ENCODE measurements around the gene LYZL6.
A peak's percentile ranks its signal among the peaks of the same experiment; 100 is the strongest.
"Not testable (repeated sequence)": the region's sequence is repeated elsewhere in the genome, so short reads cannot be mapped to it uniquely, and the experiment has no call there.

Gene LYZL6

DNA sequence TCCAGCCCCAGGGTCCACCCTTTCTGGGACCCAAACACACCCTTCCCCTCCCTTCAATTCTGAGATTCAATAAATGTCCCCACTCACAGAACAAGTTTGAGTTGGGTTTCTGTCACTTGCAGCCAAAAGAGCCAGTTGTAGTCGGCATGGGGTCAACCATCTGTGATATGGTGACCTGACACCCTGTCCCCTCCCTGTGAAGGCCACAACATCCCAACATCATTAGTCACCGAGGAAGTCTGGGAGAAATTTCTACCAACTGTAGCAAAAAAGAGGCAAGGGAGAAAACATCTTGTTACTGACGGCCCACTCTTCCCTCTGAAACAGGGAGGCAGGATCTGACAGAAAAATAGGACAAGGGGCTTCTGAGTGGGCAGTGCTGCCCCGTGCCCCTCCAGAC, 638 bp upstream of the LYZL6 start:
- no peak for DNase-seq

DNA sequence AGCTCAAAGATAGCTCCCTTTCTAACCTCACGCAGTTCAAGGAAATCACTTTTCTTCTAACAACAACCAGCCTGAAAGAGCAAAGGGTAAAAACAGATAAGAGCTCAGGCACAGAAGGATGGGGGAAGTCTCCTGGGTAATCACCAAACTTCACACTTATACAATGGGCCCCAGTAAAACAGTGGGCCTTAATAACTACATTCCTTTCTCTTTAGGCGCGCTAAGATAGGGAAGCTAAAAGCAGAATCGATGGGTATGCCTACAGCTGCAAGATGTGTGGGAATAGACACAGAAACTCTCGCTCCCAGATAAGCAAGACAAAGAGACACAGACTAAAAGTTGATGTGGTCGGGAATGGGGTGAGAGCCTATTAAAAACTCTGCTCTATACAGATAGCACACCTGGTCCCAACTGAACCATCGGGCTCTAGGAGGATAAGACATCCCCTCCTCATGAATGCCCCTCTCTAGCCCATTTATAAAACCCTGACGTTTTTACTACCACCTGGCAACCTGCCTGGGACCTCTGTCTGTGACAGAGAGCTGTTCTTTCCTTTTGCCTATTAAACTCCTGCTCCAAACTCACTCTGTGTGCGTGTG, 826 bp downstream of the LYZL6 start:
- no peak for DNase-seq

DNA sequence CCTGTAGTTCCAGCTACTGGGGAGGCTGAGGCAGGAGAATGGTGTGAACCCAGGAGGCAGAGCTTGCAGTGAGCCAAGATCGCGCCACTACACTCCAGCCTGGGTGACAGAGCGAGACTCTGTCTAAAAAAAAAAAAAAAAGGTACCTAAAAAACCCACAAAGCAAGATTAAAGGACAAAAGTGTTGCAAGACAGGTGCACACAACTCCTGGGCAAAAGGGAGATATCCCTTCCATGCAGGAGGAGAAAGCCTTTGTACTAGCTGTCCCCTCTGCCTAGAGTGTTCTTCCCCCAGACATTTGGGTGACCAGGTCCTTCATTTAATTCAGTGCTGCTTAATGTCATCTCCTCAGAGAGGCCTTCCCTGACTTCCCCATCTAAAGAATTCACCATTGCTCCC, 5.0 kb downstream of the LYZL6 start:
- DNase-seq = not testable (repeated sequence)

DNA sequence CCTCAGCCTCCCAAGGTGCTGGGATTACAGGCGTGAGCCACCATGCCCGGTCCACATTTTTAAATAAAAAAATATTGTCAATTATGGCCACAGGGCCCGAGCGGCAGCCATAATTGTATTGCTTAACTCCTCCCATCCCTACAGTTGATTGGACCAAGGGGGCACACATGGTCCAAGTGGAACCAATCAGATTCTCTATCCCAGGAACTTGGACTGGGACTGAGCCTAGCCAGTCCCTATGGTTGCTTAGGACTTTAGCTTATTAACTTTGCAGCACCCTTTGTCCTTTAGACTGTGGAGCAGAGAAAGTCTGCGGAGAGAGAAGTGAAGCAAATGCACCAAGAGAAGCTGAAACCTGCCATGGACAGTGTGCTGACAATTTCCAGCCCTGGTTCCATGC, 7.5 kb downstream of the LYZL6 start:
- no peak for DNase-seq

DNA sequence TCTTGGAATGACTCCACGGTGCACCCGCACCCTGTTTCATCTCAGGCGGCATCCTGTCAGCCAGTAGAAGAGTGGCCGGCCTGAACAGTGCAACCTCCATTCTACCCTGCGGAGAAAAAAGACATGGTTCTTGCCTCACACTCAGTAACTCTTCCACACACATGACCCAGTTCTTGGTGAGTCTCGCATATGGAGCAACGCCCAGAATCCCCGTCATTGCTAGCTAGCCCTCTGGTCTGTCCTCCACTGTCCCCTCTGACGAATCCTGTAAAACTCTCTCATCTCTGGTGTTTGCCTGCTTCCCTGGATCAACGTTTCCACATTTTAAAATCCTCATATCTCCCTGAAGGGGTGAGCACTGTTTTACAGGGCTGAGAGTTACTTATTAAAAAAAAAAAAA, 8.8 kb downstream of the LYZL6 start:
- DNase-seq = no peak

DNA sequence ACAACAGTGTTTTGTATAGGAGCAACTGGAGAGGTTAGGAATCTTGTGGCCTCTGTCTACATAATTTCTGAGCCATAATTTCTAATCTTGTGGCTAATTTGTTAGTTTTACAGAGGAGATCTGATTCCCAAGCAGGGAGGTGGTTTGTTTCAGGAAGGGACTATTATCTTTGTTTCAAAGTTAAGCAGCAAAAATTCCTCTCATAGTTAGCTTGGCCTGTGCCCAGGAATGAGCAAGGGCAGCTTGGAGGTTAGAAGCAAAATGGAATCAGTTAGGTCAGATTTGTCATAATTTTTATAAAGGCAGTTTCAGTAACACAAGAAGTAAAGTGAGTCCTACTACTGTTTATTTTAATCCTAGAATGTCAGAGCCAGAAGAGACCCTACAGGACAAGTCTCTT, 10.9 kb downstream of the LYZL6 start:
- DNase-seq = no peak

DNA sequence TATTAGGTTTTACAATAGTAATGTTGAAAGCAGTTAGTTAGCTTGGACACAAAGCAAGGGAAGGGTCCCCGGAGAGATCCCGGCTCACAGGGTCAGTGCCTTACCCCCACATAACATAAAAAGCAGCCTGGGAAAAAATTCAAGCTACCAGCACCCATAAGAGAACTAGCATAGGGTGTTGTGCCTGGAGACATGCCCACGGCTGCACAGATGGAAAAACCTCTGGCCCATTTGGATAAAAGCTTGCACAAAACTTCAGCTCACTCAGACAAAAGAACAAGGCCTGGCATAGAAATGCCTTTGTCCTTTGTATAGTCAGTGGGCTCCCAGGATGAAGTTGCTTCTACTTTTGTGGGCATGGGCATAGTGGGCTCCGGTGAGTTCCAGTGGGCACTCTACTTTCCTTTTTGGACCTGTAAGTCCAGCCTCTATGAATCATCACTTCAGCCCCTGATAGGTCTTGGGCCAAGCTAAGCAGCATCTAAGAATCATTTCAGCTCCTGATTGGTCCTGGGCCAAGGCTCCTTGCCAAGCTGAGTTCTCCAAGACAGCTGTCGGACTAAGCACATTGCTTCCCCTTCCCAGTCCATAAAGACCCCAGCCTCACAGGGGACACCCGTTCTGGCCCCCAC, 11.6 kb downstream of the LYZL6 start:
- DNase-seq = no peak

DNA sequence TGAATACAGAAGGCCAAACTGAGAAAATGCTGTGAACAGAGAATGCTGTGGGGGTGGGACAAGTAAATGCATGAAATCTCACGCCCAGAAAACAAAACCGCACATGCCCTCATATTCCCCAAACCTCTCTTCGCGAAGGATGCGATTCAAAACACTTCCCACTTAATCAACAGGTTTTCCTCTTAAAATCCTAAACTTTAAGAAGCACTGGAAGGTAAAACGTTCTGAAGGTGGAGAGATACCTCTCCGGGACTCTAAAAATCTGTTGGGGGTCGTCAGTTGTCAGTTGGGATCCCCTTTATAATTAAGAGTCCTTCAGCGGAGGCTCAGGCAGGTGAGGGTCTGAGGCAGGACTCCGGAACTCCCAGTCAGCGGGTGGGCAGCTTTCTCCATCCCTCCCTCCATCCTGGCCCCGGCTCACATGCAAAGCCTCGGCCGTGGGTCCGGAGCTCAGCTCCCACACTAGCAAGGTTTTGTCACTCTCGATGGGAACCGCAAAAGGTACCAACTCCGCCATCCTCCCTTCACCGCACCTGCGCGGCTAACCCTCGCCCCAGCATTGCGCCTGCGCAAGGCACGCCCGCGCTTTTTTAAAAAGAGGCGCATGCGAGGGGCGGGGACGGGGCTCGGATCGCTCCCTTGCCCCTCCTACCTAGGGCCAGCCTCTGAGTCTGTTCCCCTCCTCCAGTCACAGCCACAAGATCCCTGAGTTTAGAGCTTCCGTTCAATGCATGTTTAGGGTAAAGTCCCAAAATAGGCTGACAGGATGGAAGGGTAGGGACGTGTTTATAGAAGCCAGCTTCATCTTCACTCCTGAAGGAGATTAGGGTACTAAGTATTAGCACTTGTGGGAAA, 13.1 kb downstream of the LYZL6 start, which contains the start of gene RDM1:
TSS of gene RDM1 (minus strand) at position 563 of the 855 bp plus-strand sequence. CDS start at position 517, 46 bp downstream.
- peak; percentile 91 for DNase-seq

DNA sequence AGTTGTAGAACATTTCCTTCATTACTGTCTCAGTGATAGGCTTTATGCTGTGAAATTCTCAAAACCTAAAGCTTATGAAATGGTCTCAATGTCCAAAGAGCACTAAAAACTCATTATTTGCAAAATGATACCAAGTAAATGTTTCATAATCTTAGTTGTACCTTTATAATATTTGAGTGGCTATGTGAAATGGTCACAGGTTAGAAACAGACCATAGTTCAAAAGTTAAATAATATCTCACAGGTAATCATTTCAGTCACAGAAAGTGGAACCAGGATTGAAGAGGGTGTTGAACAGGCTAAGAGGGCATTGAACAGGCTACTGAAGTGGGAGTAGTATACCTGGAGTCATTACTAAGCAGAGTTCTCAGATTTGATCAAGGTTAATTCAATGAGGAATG, 15.8 kb downstream of the LYZL6 start:
- no peak for DNase-seq

DNA sequence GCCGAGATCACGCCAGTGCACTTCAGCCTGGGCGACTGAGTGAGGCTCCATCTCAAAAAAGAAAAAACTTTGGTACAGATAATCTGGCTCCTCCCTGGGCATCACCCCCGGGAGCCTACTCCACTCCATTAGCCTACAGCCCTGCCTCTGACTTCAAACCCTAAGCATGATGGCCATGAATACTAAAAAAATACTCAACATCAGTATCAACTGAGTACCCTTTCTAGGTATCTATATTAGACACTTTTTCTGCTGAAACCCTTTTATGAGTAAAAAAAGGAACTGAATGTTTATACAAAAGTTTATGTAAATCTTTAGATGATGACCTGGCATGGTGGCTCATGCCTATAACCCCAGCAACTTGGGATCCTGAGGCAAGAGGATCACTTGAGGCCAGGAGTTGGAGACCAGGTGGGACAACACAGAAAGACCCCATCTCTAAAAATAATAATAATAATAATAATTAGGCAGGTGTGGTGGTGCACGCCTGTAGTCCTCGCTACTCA, 19.9 kb downstream of the LYZL6 start:
- DNase-seq = no peak

DNA sequence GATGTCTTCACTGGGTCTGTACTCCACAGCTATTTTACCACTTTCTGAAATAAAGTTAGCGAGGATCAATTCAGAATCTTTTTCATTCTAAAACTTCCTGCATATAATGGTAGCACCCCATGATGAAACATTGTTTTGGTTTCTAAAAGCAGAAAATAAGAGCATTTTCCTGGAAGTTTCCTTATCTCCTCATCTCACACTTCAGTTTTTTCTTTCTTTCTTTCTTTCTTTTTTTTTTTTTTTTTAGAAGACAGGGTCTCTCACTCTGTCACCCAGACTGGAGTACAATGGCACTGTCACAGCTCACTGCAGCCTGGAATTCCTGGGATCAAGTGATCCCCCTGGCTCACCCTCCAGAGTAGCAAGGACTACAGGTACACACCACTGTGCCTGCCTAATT, 23.3 kb downstream of the LYZL6 start:
- DNase-seq = no peak

DNA sequence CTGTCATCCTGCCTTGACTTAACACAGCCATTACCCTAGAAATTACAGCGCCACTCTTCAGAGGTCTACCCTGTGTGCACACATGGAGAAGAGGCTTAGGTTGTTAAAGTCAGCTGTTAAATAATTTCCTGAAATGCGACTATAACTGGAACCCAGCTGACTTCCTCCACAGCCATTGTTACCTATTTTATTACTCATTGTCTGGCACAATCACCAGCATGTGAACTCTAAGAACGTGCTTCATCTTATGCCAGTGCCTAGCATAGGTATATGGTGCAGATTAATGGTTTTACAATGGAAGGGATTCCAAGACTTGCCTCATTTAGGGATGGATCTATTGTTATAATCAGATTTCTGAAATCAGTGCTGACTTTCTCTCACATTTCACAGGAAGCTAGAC, 24.8 kb downstream of the LYZL6 start:
- no peak for DNase-seq

DNA sequence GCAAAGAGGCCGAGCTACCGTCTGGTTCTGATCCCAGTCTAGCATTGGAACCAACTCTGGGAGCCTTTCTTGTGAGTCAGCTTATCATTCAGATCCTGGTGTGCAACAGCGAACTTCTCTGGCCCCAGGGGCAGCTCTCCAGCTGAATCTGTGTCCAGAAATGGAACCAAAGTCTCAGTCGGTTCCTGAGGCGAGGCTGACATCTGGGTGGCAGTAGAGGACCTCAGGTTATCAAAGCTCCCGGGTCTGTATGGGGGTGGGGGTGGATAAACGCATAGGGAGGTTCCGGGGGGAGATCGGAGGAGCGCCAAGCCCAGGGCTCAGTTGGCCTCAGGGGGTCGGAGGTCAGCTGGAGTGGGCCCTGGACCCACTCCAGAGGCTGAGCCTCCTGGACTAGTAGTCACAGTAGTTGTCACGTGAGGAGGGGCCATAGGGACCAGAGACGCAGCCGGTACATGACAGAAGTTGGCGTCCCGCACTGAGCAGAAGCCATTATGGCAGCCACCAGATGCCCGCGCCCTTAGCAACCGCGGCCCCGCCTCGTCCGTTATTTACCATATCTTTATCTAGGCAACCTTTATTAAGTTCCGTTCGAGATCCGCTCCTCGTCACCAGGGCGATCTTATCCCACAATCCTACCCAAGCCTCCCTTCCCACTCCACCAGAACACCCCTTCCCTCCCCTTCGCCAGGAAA, 25.8 kb downstream of the LYZL6 start:
- no peak for DNase-seq

DNA sequence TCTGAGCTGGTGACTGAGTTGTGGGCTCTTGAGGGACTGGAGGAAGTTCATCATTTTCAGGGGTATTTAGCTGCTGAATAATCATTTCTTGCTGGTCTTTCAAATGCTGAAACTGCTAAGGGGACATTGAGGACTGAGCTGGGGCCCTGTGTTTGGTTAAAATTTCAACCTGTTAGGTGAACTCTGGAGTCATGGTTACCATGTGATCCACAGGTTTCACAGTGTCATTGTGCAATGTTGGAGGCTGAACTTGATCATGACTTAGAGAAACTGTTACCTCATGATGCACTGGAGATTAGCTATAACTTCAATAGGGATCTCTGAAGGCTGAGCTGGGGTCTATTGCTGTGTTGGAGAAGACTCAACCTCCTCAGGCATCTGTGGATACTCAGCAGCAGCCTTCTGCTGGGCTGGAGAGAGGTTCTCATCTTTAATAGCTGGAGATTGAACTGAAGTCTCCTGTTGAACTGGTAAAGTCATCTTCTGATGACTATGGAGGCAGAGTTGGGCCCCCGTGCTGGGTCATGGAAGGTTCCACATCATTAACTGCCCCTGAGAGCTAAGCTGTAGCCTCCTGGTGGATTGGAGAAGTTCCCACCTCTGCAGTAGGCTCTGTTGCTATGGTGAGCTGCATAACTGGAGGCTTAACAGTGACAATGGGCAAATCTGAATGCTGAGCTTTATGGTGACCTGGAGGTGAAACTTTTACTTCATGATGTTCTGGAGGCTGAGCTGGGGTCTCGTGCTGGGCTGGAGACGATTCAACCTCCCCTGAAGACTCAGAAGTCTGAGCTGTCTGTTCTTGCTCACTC, 28.2 kb downstream of the LYZL6 start:
- no peak for DNase-seq

DNA sequence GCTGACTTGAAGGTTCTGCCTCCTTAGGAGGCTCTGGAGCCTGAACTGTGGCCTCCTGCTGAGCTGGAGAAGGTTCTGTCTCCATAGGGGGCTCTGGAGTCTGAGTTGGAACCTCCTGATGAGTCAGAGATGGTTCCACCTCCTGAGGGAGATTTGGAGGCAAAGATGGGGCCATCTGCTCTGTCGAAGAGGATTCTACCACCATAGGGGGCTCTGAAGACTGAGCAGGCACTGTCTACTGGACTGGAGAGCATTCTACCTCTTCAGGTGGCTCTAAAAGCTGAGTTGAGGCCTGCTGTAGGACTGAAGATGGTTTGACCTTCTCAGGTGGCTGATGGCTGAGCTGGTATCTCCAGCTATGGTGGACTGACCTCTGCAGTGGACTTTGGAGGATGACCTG, 29.2 kb downstream of the LYZL6 start:
- DNase-seq = no peak

DNA sequence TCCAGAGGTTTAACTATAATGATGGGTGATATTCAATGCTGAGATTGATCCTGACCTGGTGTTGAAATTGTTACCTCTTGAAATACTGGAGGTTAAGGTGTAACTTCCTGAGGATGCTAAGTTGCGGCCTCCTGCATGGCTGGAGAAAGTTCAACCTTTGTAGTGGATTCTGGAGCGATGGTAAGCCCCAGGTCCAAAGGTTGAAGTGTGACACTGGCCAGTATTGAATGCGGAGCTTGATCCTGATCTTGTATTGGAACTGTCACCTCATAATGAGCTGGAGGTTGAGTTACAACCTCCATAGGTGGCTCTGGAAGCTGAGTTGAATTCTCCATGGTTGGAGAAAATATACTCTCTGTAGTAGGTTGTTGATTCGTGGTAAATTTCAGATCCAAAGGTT, 29.9 kb downstream of the LYZL6 start:
- DNase-seq = no peak

DNA sequence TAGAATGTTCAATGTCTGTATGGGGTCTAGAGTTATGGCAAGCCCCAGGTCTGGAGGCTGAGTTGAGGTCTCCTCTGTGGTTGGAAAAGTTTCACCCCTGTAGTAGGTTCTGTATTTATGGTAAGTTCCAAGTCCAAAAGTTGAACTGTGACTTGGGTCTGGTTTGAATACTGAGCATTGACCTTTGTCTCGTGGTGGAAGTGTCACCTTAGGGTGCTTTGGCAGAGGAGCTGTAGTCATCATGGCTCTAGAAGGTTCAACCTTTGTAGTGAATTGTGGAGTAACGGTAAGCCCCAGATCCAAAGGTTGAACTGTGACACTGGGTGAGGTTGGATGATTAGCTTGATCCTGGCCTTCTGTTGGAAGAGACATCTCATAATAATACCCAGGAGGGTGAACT, 30.6 kb downstream of the LYZL6 start:
- no peak for DNase-seq

DNA sequence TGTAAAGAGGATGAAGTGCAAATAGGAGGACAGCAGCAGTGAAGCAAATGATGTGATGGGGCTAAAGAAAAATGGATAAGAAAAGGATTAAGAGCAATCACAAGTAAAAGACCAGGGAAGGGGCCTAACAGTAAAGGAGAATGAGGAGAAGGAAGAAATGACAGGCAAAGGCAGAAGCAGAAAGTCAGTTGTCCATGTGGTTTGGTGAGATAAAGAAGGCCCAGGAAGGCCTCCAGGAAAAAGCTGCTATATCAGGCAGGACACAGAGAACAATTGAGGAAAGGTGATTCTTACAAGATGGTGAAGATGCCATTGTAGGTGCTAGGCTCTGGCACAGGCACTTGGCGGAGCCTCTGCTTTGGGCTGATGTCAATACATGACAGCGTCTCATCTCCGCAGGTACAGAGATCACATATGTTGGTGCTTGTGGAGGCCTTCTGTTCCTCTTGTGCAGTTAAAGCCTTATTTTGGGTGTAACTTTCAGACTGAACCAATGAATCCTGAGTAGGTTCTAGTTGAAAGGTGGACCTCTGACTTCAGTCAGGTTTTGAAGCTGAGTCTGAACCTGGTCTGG, 31.1 kb downstream of the LYZL6 start:
- no peak for DNase-seq

DNA sequence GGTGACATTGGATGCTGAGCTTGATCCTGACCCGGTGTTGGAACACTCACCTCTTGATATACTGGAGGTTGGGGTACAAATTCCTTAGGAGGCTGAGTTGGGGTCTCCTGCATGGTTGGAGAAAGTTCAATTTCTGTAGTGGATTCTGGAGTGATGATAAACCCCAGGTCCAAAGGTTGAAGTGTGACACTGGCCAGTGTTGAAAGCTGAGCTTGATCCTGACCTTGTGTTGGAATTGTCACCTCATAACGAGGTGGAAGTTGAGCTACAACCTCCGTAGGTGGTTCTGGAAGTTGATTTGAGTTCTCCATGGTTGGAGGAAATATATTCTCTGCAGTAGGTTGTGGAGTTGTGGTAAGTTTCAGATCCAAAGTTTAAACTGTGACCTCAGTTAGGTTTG, 34.1 kb downstream of the LYZL6 start:
- no peak for DNase-seq

DNA sequence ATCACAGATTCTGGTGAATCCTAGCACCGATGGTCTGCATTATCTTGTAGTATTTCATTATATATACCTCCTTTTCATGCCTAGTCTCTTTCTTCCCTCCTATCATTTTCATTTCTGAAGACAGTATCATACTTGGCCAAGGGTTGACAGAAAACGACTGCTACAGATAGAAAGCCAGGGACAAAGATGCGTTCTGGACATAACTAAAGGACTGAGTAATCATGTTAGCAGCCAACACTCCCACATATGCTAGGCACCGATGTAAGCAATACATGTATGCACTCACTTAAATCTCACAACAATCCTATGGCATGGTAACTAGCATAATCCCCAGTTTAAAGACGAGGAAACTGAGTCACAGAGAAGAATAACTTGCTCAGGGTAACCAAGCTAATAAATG, 35.8 kb downstream of the LYZL6 start:
- DNase-seq = no peak

DNA sequence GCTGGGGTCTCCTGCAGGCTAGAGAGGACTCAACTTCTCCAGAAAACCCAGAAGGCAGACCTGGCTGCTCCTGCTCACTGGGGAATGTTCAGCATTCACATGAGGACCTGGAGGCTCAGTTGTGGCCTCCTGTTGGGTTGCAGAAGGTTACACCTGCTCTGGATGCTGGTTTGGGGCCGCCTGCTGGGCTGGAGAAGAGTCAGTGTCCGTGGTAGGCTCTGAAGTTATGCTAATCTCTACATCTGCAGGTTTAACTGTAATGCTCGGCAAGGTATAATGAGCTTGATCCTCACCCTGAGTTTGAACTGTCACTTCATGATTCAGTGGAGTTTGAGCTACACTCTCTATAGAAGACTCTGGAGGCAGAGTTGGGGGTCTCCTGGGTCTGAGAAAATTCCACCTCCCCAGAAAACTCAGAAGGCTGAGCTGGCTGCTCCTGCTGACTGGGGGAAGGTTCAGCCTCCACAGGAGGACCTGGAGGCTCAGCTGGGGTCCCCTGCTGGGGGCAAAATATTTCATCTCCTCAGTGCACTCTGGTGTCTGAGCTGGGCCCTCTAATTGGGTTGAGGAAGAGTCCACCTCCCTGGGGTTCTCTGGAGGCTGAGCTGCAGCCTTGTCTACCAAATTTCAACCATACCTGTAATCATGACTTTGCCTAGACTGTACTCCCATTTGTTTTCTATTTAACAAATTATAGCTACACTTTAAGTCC, 36.4 kb downstream of the LYZL6 start:
- DNase-seq = no peak
